Measurements from ENCODE around the gene SZRD1. TPM values are rescaled to one million over a fixed set of nuclear protein-coding genes. Genes with fewer than 3 reads are reported as not detected.

SZRD1 gene
- total and polyA plus RNA-seq, 2 donors (not counting 1 experiment from before 2014, with no cell fraction given) = 30.1 to 95.1 TPM

- Histone ChIP-seq H4K20me1 (ENCODE audit: control insufficient read depth, extremely low read depth, insufficient read depth, low read length) (peaks cover 3% of the 10 kb centered on the region), H3K9ac (ENCODE audit: insufficient read depth, low read length) (no peak overlapping the region), H3K4me1 (ENCODE audit: control insufficient read depth, extremely low read depth, insufficient read depth, low read length) (peaks cover 10% of the 10 kb centered on the region), H3K27me3 (ENCODE audit: control insufficient read depth, insufficient read depth, low read length) (no peaks in the 10 kb centered on the region), H3K9me3 (ENCODE audit: control insufficient read depth, insufficient read depth, low read depth, low read length) (no peaks in the 10 kb centered on the region), H3K4me3 (replicated peaks in 1 of 4; ENCODE audit: control extremely low read depth in 1 of 4, insufficient read depth in 1 of 4, low read depth in 3 of 4, low read length in 4 of 4) (no peak overlapping the region), H3K4me2 (ENCODE audit: extremely low read depth, insufficient read depth, low read length) (no peak overlapping the region), H3K79me2 (ENCODE audit: control insufficient read depth, insufficient read depth, low read length) (peaks cover 75% of the 10 kb centered on the region), H3K36me3 (ENCODE audit: control insufficient read depth, insufficient read depth, low read length) (no peaks in the 10 kb centered on the region), H3K27ac (ENCODE audit: insufficient read depth, low read length) (peak overlapping the region; percentile 70), H2AFZ (ENCODE audit: low read length) (no peak overlapping the region)
- TF ChIP-seq CTCF (conservative IDR thresholded peaks at IDR 0.05 in 1 of 2, IDR thresholded peaks at IDR 0.05 in 1 of 2; ENCODE audit: low read depth in 1 of 2, low read length in 2 of 2) = no peak
- TF ChIP-seq EZH2 (IDR thresholded peaks at IDR 0.05; ENCODE audit: low read length, missing control alignments) = no peak
- peak; percentile 72 to 76 for DNase-seq (ENCODE audit: low read depth in 2 of 2)
Observed at GRCh38 chr1:16348414-16349182, 18.4 kb upstream of the SZRD1 start.

GRCh38 chr1:16349847-16350406 is 17.1 kb upstream of the SZRD1 start:
- Histone ChIP-seq H3K27ac (ENCODE audit: insufficient read depth, low read length) (no peak overlapping the region), H3K4me3 (replicated peaks in 1 of 4; ENCODE audit: control extremely low read depth in 1 of 4, insufficient read depth in 1 of 4, low read depth in 3 of 4, low read length in 4 of 4) (peak overlapping the region in 2 of 4 experiments; percentile 19 to 84), H3K4me2 (ENCODE audit: extremely low read depth, insufficient read depth, low read length) (peak overlapping the region; percentile 40)

More at GRCh38 chr1:16349847-16350406, 17.1 kb upstream of the SZRD1 start:
- peaks cover 3% of the 10 kb centered on the region for H4K20me1 ChIP-seq (ENCODE audit: control insufficient read depth, extremely low read depth, insufficient read depth, low read length)
- no peak overlapping the region for H3K9ac ChIP-seq (ENCODE audit: insufficient read depth, low read length)
- DNase-seq (ENCODE audit: low read depth in 2 of 2) = no peak
- H3K27me3 ChIP-seq (ENCODE audit: control insufficient read depth, insufficient read depth, low read length) = no peaks in the 10 kb centered on the region
- TF ChIP-seq CTCF (conservative IDR thresholded peaks at IDR 0.05 in 1 of 2, IDR thresholded peaks at IDR 0.05 in 1 of 2; ENCODE audit: low read depth in 1 of 2, low read length in 2 of 2) = no peak
- TF ChIP-seq EZH2 (IDR thresholded peaks at IDR 0.05; ENCODE audit: low read length, missing control alignments) = no peak
- no peaks in the 10 kb centered on the region for H3K9me3 ChIP-seq (ENCODE audit: control insufficient read depth, insufficient read depth, low read depth, low read length)
- no peaks in the 10 kb centered on the region for H3K36me3 ChIP-seq (ENCODE audit: control insufficient read depth, insufficient read depth, low read length)
- no peak overlapping the region for H2AFZ ChIP-seq (ENCODE audit: low read length)
- peaks cover 10% of the 10 kb centered on the region for H3K4me1 ChIP-seq (ENCODE audit: control insufficient read depth, extremely low read depth, insufficient read depth, low read length)
- peaks cover 67% of the 10 kb centered on the region for H3K79me2 ChIP-seq (ENCODE audit: control insufficient read depth, insufficient read depth, low read length)

All from fibroblast of lung (primary cell).